ENCODE measurements around the gene TDRD9.

GRCh38 chr14:104096751-104097700, 168.8 kb downstream of the TDRD9 start:
- TF ChIP-seq, protein P1, sequence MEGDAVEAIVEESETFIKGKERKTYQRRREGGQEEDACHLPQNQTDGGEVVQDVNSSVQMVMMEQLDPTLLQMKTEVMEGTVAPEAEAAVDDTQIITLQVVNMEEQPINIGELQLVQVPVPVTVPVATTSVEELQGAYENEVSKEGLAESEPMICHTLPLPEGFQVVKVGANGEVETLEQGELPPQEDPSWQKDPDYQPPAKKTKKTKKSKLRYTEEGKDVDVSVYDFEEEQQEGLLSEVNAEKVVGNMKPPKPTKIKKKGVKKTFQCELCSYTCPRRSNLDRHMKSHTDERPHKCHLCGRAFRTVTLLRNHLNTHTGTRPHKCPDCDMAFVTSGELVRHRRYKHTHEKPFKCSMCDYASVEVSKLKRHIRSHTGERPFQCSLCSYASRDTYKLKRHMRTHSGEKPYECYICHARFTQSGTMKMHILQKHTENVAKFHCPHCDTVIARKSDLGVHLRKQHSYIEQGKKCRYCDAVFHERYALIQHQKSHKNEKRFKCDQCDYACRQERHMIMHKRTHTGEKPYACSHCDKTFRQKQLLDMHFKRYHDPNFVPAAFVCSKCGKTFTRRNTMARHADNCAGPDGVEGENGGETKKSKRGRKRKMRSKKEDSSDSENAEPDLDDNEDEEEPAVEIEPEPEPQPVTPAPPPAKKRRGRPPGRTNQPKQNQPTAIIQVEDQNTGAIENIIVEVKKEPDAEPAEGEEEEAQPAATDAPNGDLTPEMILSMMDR (IDR thresholded peaks at IDR 0.05; ENCODE audit: low read length), result no peak
- TF ChIP-seq EZH2phosphoT487 (IDR thresholded peaks at IDR 0.05; ENCODE audit: low read length), result no peak
- no peak for TF ChIP-seq EZH2 (optimal IDR thresholded peaks at IDR 0.05; ENCODE audit: low read depth, low read length)

Measured in MM.1S (cell line).